HL-60 (cell line): ENCODE data around the gene MND1.

Experiments used
- CTCF ChIP-seq: IDR thresholded peaks from one replicate; pipeline ENCODE4 v1.5.1; 2011; ENCODE audit warnings: low read length, control low read depth, inconsistent platforms; ENCODE audit not compliant: insufficient read depth
- GABPA ChIP-seq: IDR thresholded peaks from 2 replicates; pipeline ENCODE4 v1.6.1; 2012; ENCODE audit warnings: low read depth
- POLR2AphosphoS5 ChIP-seq: IDR thresholded peaks from 2 replicates; pipeline ENCODE4 v1.6.1; 2012; ENCODE audit warnings: low read depth
- REST ChIP-seq: IDR thresholded peaks from 2 replicates; pipeline ENCODE4 v1.6.1; 2012; ENCODE audit warnings: low read depth; ENCODE audit not compliant: insufficient replicate concordance

- no peak for TF ChIP-seq CTCF
- no peak for TF ChIP-seq REST
- no peak for TF ChIP-seq GABPA
- no peak for TF ChIP-seq POLR2AphosphoS5
Observed at GRCh38 chr4:153367092-153367491, 22.6 kb downstream of the MND1 start.
